ENCODE measurements around the gene ZNF862. TPM values are rescaled to one million over a fixed set of nuclear protein-coding genes. Genes with fewer than 3 reads are reported as not detected.

The ZNF862 gene
- total and polyA plus RNA-seq, 4 experiments from 2014 or later, result 9.8 to 88.6 (median 47.4) TPM

DNA sequence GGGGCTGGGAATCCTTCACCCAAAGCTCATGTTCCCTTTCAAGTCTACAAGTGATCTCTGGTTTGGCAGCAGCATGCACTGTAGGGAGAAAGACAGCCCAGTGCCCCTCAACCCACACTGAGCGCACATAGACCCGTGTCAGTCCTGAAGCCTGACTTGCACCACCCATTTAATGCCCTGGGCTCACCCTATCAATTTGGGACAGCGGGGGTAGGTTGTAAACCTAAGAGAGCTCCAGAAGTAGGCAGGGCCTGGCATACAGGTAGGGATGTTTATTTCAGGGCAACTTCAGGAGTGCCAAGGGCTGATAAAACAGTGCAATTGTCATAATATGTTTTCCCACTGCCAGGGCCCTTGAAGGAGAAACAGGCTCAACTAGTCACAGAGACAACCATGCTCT is 32.1 kb downstream of the ZNF862 start:
- Histone ChIP-seq H3K36me3 (ENCODE audit: insufficient read depth, low read length) (no peaks in the 10 kb centered on the region), H3K27ac (ENCODE audit: low read depth, low read length) (peak overlapping the region; percentile 70), H3K27me3 (ENCODE audit: insufficient read depth, low read length) (no peaks in the 10 kb centered on the region), H3K4me1 (ENCODE audit: insufficient read depth, low read length) (peaks cover 90% of the 10 kb centered on the region), H3K4me3 (ENCODE audit: low read length in 2 of 2) (peak overlapping the region in 1 of 2 donors; percentile 34), H3K9me3 (ENCODE audit: control insufficient read depth in 1 of 2, low read length in 2 of 2) (no peaks in the 10 kb centered on the region)
- no peaks in the 10 kb centered on the region for H3K9me3 Mint-ChIP-seq
- H3K36me3 Mint-ChIP-seq, result peaks cover 2 to 5% of the 10 kb centered on the region in 2 donors
- H3K27me3 Mint-ChIP-seq, result no peaks in the 10 kb centered on the region
- no peak for DNase-seq
- peak overlapping the region; percentile 91 to 97 (median 93) for H3K27ac Mint-ChIP-seq
- H3K4me3 Mint-ChIP-seq, result peak overlapping the region; percentile 78 to 91 (median 84)
- intact Hi-C loops (cut with micrococcal nuclease), result loop anchor here (2.0 kb wide), 1 partner anchor 13 kb away; no protein-coding TSS in a partner anchor
- ChIA-PET CTCF (ENCODE audit: partially characterized antibody) (interaction anchor here (1.0 to 4.4 kb wide), 6 partner anchors 13 to 63 kb away, joined by 4 to 32 read pairs (median 8); partner anchors contain the start of gene ZNF862), POLR2A (ENCODE audit: partially characterized antibody) (interaction anchor here (0.7 to 8.6 kb wide), 8 partner anchors 9 to 887 kb away, joined by 3 to 166 read pairs (median 18); partner anchors contain the start of gene ZNF862)
- H3K4me1 Mint-ChIP-seq, result peaks cover 70 to 96% (median 84%) of the 10 kb centered on the region in 4 donors

DNA sequence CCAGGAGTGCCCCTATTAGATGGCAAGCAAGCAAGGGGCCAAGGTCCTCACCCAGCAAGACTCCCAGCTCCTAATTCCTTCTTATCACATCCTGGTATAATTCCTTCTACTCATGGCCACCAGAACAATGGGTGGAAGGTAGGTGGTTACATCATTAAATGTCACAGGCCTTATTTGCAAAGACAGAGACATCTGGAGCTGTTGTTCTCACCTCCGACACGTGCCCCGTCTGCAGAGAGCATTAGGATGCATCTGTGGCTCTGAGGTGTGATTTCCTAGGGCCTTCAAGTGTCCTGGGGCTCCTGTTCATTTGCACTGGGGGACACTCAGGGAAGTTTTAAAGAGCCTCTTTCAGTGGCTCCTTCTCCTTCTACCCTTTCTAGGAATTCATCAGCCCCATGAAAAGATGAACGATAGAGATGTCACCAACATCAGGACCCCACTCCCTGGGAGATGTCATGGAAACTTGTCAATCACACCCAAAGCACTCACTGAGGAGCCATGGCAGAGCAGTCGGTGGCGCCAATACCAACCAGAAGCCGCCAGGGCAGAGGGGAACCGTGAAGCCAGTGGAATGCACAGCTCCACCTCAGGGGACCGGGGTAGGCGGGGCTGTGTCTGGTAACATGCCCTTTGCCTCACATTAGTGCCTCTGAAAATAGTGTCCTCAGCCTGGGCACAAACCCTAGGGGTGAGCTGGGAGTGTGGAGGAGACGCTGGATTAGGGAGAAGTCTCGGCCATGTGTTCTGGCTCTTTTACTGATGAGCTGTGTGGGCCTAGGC is 32.7 kb downstream of the ZNF862 start:
- ChIA-PET CTCF (ENCODE audit: partially characterized antibody) (interaction anchor here (0.8 to 4.4 kb wide), 9 partner anchors 9 to 64 kb away, joined by 3 to 32 read pairs (median 8); partner anchors contain the start of gene ZNF862), POLR2A (ENCODE audit: partially characterized antibody) (interaction anchor here (0.6 to 8.6 kb wide), 5 partner anchors 9 to 388 kb away, joined by 3 to 166 read pairs (median 49); partner anchors contain the start of gene ZNF862)
- no peaks in the 10 kb centered on the region for H3K9me3 Mint-ChIP-seq
- peak overlapping the region; percentile 6 to 93 (median 89) for H3K4me3 Mint-ChIP-seq
- Histone ChIP-seq H3K4me3 (ENCODE audit: low read length in 2 of 2) (peak overlapping the region in 1 of 2 donors; percentile 34), H3K36me3 (ENCODE audit: insufficient read depth, low read length) (no peaks in the 10 kb centered on the region), H3K27me3 (ENCODE audit: insufficient read depth, low read length) (no peaks in the 10 kb centered on the region), H3K4me1 (ENCODE audit: insufficient read depth, low read length) (peaks cover 90% of the 10 kb centered on the region), H3K27ac (ENCODE audit: low read depth, low read length) (peak overlapping the region; percentile 70), H3K9me3 (ENCODE audit: control insufficient read depth in 1 of 2, low read length in 2 of 2) (no peaks in the 10 kb centered on the region)
- H3K36me3 Mint-ChIP-seq, result peaks cover 0 to 8% of the 10 kb centered on the region in 2 donors
- intact Hi-C loops (cut with micrococcal nuclease), result loop anchor here (2.0 kb wide), 1 partner anchor 14 kb away; no protein-coding TSS in a partner anchor
- peak in 1 of 5 donors; percentile 55 for DNase-seq
- peaks cover 72 to 96% (median 85%) of the 10 kb centered on the region in 4 donors for H3K4me1 Mint-ChIP-seq
- no peaks in the 10 kb centered on the region for H3K27me3 Mint-ChIP-seq
- H3K27ac Mint-ChIP-seq, result peak overlapping the region; percentile 59 to 96 (median 93)

DNA sequence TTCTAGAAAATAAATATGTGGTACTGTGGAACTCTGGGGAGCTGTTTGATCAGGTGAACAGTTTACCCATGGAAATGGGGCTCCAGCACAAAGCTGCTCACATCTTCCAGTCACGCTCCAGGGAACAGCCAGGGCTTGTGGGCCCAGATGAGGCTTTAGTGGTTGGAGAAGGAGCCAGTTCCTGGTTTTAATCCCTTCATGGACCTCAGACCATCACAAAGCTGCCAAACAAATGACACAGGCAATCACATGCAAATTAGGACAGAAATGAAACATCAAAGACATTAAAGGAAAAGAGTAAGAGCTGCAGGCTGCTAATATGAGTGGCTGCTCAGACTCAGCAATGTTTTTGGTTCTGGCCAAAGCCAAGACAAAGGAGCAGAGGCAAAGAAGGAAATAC is 33.4 kb downstream of the ZNF862 start:
- POLR2A ChIA-PET (ENCODE audit: partially characterized antibody), result interaction anchor here (0.6 to 8.6 kb wide), 5 partner anchors 9 to 388 kb away, joined by 3 to 166 read pairs (median 49); partner anchors contain the start of gene ZNF862

DNA sequence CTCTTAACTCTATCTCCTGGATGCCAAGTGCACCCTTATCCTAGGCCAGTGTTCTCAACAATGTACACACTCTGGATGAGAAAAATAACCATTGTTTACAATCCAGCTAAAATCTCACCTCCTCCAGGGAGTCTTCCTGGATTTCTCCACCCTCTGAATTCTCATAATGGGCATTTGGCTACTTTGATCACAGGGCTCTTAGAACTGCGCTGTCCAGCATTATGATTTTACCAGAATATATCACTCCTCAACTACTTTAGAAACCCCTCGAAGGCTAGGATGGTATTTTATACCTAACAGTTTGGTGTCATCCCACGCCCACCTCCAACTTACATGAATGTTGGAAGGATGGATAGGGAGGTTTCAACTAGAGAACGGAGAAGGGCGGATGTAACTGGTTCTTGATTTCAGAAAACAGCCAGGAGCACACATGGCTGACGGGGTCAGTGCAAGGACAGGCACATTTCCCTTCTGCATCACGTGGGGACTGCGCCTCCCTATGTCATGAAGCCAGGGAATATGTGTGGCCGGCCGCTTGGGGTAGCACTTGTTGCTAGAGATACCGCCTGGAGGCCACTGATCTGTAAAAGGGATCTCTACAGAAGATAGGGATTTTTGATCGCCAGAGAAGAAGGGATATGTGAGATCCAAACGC is 34.4 kb downstream of the ZNF862 start:
- peak in 1 of 5 donors; percentile 56 for DNase-seq
- H3K36me3 Mint-ChIP-seq, result peaks cover 6 to 16% of the 10 kb centered on the region in 2 donors
- intact Hi-C loops (cut with micrococcal nuclease), result loop anchor here (1.0 to 2.0 kb wide), 4 partner anchors 7 to 157 kb away; partner anchors contain the start of genes ZNF467 and ZNF862
- ChIA-PET CTCF (ENCODE audit: partially characterized antibody) (interaction anchor here (1.1 to 4.4 kb wide), 6 partner anchors 11 to 65 kb away, joined by 4 to 32 read pairs (median 12); partner anchors contain the start of gene ZNF862), POLR2A (ENCODE audit: partially characterized antibody) (interaction anchor here (0.5 to 8.6 kb wide), 7 partner anchors 9 to 1019 kb away, joined by 3 to 166 read pairs (median 33); partner anchors contain the start of gene ZNF862)
- no peaks in the 10 kb centered on the region for H3K9me3 Mint-ChIP-seq
- no peaks in the 10 kb centered on the region for H3K27me3 Mint-ChIP-seq
- H3K9me3 ChIP-seq (ENCODE audit: control insufficient read depth in 1 of 2, low read length in 2 of 2), result no peaks in the 10 kb centered on the region
- peaks cover 90% of the 10 kb centered on the region for H3K4me1 ChIP-seq (ENCODE audit: insufficient read depth, low read length)
- no peaks in the 10 kb centered on the region for H3K36me3 ChIP-seq (ENCODE audit: insufficient read depth, low read length)
- H3K27ac Mint-ChIP-seq, result peak overlapping the region; percentile 89 to 93 (median 90)
- H3K4me1 Mint-ChIP-seq, result peaks cover 63 to 84% (median 71%) of the 10 kb centered on the region in 4 donors
- H3K27me3 ChIP-seq (ENCODE audit: insufficient read depth, low read length), result no peaks in the 10 kb centered on the region
- H3K4me3 ChIP-seq (ENCODE audit: low read length in 2 of 2), result peak overlapping the region; percentile 61 to 82
- H3K27ac ChIP-seq (ENCODE audit: low read depth, low read length), result peak overlapping the region; percentile 78
- peak overlapping the region; percentile 84 to 93 (median 89) for H3K4me3 Mint-ChIP-seq

More for the DNA sequence above, 33.4 kb downstream of the ZNF862 start:
- Histone ChIP-seq H3K4me1 (ENCODE audit: insufficient read depth, low read length) (peaks cover 90% of the 10 kb centered on the region), H3K27me3 (ENCODE audit: insufficient read depth, low read length) (no peaks in the 10 kb centered on the region), H3K4me3 (ENCODE audit: low read length in 2 of 2) (no peak overlapping the region), H3K36me3 (ENCODE audit: insufficient read depth, low read length) (no peaks in the 10 kb centered on the region), H3K9me3 (ENCODE audit: control insufficient read depth in 1 of 2, low read length in 2 of 2) (no peaks in the 10 kb centered on the region), H3K27ac (ENCODE audit: low read depth, low read length) (peak overlapping the region; percentile 22)
- Mint-ChIP-seq H3K27ac (peak overlapping the region; percentile 59 to 96 (median 89)), H3K4me3 (peak overlapping the region; percentile 53 to 93 (median 89)), H3K27me3 (no peaks in the 10 kb centered on the region), H3K9me3 (no peaks in the 10 kb centered on the region), H3K36me3 (peaks cover 2 to 9% of the 10 kb centered on the region in 2 donors), H3K4me1 (peaks cover 69 to 94% (median 80%) of the 10 kb centered on the region in 4 donors)
- intact Hi-C loops (cut with micrococcal nuclease), result loop anchor here (2.0 kb wide), 1 partner anchor 15 kb away; no protein-coding TSS in a partner anchor
- no peak for DNase-seq
- CTCF ChIA-PET (ENCODE audit: partially characterized antibody), result interaction anchor here (0.7 to 4.4 kb wide), 10 partner anchors 10 to 70 kb away, joined by 3 to 32 read pairs (median 6); partner anchors contain the start of gene ZNF862

DNA sequence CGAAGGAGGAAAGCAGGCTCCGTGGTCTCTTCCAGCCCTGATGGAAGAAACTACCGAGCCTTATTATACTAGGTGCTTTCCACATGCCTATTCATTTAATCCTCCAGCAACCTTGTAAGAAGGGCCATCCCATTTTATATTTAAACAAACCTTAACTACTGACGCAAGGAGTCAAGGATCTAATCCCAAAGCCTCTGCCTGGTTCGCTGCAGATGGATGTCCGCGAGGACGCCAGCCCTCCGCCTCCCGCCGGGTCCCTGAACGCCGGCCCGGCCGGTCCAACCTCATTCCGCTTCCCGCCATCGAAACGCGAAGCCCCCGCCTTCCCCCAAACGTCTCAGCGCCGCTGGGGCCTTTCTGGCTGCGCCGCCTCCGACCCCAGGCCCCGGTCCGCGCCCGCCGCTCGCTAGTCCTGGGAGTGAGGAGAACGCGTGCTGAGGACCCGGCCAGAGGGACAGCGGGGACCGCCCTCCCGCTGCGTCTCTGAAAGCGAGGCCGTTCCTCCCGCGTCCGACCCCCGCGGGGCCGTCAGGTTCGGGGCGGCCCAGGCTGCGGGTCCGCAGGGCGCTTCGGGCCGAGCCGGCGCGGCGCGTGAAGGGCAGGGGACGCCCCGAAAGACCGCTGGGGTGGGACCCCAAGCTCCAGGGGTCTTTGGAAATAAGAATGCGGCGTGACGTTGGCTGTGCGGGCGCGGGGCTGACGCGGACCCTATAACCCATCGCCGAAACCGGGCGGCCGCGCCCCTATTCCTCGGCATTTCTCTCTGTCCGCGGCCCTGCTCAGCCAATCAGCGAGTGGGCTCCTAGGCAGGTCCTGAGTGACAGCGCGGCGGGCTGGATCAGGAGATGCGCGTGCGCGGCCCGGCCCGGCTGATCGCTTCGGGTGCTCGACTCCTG is 35.1 kb downstream of the ZNF862 start, which contains the start of gene ATP6V0E2:
Gene ATP6V0E2, plus strand, starts transcription at position 896 of the 896 bp plus-strand sequence. CDS start 97 bp downstream, outside the sequence.
- H3K27me3 ChIP-seq (ENCODE audit: insufficient read depth, low read length), result no peaks in the 10 kb centered on the region
- Mint-ChIP-seq H3K4me3 (peak within 1 kb of the TSS; percentile 85 to 93 (median 90)), H3K9me3 (no peaks in the 10 kb centered on the region), H3K36me3 (peaks cover 11 to 23% of the 10 kb centered on the region in 2 donors), H3K27ac (peak within 1 kb of the TSS; percentile 89 to 93 (median 92)), H3K27me3 (no peaks in the 10 kb centered on the region), H3K4me1 (peaks cover 63 to 76% (median 66%) of the 10 kb centered on the region in 4 donors)
- ChIA-PET POLR2A (ENCODE audit: partially characterized antibody) (interaction anchor here (1.0 to 2.9 kb wide), 3 partner anchors 8 to 34 kb away, joined by 3 to 18 read pairs (median 5); partner anchors contain the start of gene ZNF862), CTCF (ENCODE audit: partially characterized antibody) (interaction anchor here (1.2 kb wide), 1 partner anchor 34 kb away, joined by 3 read pairs; no protein-coding TSS in a partner anchor)
- intact Hi-C loops (cut with micrococcal nuclease), result loop anchor here (1.0 to 2.0 kb wide), 4 partner anchors 8 to 158 kb away; partner anchors contain the start of genes ZNF467 and ZNF862
- no peaks in the 10 kb centered on the region for H3K9me3 ChIP-seq (ENCODE audit: control insufficient read depth in 1 of 2, low read length in 2 of 2)
- H3K4me1 ChIP-seq (ENCODE audit: insufficient read depth, low read length), result peaks cover 83% of the 10 kb centered on the region
- peak within 1 kb of the TSS; percentile 61 to 82 for H3K4me3 ChIP-seq (ENCODE audit: low read length in 2 of 2)
- H3K27ac ChIP-seq (ENCODE audit: low read depth, low read length), result peak within 1 kb of the TSS; percentile 78
- peaks cover 4% of the 10 kb centered on the region for H3K36me3 ChIP-seq (ENCODE audit: insufficient read depth, low read length)
- DNase-seq, result peak; percentile 88 to 91 (median 90)

Data from CD4-positive, alpha-beta memory T cell (primary cell).